Thyroid gland (tissue), 4 donors: ENCODE measurements around the gene PSAP.
"Not testable (repeated sequence)": the region's sequence is repeated elsewhere in the genome, so short reads cannot be mapped to it uniquely, and the experiment has no call there.

Experiments used
- POLR2A ChIP-seq, 2 donors: fragments of 450-650 bp; IDR thresholded peaks; one replicate each; pipeline ENCODE4 v1.6.1; 2017; ENCODE audit warnings: antibody characterized with exemption in 2 of 2, mild to moderate bottlenecking in 2 of 2, moderate library complexity in 1 of 2
- TF ChIP-seq, protein P1 (sequence below), 6 experiments: fragments of 200-600 bp in 3 of 6; fragments of 450-650 bp in 3 of 6; sonication (generic) in 3 of 6; IDR thresholded peaks; one replicate each; pipeline ENCODE4 v1.5.1; 2016 to 2019; ENCODE audit warnings: antibody characterized with exemption in 6 of 6, mild to moderate bottlenecking in 2 of 6, inconsistent platforms in 1 of 6, moderate library complexity in 1 of 6

- TF ChIP-seq, protein P1, sequence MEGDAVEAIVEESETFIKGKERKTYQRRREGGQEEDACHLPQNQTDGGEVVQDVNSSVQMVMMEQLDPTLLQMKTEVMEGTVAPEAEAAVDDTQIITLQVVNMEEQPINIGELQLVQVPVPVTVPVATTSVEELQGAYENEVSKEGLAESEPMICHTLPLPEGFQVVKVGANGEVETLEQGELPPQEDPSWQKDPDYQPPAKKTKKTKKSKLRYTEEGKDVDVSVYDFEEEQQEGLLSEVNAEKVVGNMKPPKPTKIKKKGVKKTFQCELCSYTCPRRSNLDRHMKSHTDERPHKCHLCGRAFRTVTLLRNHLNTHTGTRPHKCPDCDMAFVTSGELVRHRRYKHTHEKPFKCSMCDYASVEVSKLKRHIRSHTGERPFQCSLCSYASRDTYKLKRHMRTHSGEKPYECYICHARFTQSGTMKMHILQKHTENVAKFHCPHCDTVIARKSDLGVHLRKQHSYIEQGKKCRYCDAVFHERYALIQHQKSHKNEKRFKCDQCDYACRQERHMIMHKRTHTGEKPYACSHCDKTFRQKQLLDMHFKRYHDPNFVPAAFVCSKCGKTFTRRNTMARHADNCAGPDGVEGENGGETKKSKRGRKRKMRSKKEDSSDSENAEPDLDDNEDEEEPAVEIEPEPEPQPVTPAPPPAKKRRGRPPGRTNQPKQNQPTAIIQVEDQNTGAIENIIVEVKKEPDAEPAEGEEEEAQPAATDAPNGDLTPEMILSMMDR (IDR thresholded peaks at IDR 0.05): not testable (repeated sequence)
- TF ChIP-seq POLR2A (IDR thresholded peaks at IDR 0.05): not testable (repeated sequence)
Measured at GRCh38 chr10:71874680-71875354, 23.8 kb upstream of the PSAP start.
